Activated CD4-positive, alpha-beta memory T cell treated with anti-CD3 and anti-CD28 coated beads, Interleukin-2, amount 10 ng/mL, durations not matched to agents 7 days and 5 days (primary cell): ENCODE measurements around the gene LPCAT1. TPM values are rescaled to one million over a fixed set of nuclear protein-coding genes. Genes with fewer than 3 reads are reported as not detected.
"Not testable (repeated sequence)": the region's sequence is repeated elsewhere in the genome, so short reads cannot be mapped to it uniquely, and the experiment has no call there.

ENCODE experiments used
- CTCF ChIA-PET: fragments of 350-600 bp; sonication (Branson Sonifier 250); formaldehyde crosslinking; loops from one replicate; lab custom pipeline; 2021; ENCODE audit warnings: antibody characterized with exemption, inconsistent platforms; lab: Charles Lee
- POLR2A ChIA-PET: fragments of 350-600 bp; sonication (Branson Sonifier 250); formaldehyde crosslinking; loops from one replicate; lab custom pipeline; 2021; ENCODE audit warnings: antibody characterized with exemption; lab: Charles Lee
- DNase-seq: peaks from one replicate; pipeline ENCODE4 v3.0.0-alpha.2; 2020
- H3K27ac Mint-ChIP-seq: one replicate; pipeline ENCODE4 v1.8.0; 2021; ENCODE audit warnings: mild to moderate bottlenecking, mixed read lengths
- H3K27me3 Mint-ChIP-seq: one replicate; pipeline ENCODE4 v1.8.0; 2021; ENCODE audit warnings: mixed read lengths
- H3K36me3 Mint-ChIP-seq: one replicate; pipeline ENCODE4 v1.8.0; 2021; ENCODE audit warnings: low read depth, mixed read lengths
- H3K4me1 Mint-ChIP-seq: one replicate; pipeline ENCODE4 v1.8.0; 2021; ENCODE audit warnings: mixed read lengths
- H3K4me3 Mint-ChIP-seq: one replicate; pipeline ENCODE4 v1.8.0; 2021; ENCODE audit warnings: mild to moderate bottlenecking, mixed read lengths
- H3K9me3 Mint-ChIP-seq: one replicate; pipeline ENCODE4 v1.8.0; 2021; ENCODE audit warnings: mixed read lengths
- total RNA-seq, 2 experiments: library from RNA; stranded (reverse); gene quantifications; one replicate each; pipeline ENCODE4 v1.2.3, GENCODE V29; 2021

LPCAT1 gene
- total RNA-seq, 2 experiments from 2014 or later = 68.7 to 71.4 TPM

DNA sequence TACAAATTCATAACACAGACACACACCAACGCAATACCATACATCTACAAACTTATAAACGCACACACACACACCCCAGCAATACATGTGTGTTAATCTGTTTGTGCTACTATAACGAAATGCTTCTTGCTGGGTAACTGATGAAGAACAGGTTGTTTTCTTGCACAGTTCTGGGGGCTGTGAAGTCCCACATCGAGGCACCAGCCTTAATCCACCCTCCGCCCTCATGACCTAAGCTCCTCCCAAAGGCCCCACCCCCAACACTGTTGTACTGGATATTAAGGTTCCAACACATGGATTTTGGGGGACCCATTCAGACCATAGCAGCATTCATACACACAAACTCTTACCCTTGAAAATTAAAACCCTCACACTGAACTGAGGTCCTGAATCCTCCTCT is 38.8 kb upstream of the LPCAT1 start:
- no peaks in the 10 kb centered on the region for H3K36me3 Mint-ChIP-seq
- POLR2A ChIA-PET = no interaction called here
- H3K4me1 Mint-ChIP-seq = no peaks in the 10 kb centered on the region
- no peaks in the 10 kb centered on the region for H3K9me3 Mint-ChIP-seq
- H3K27ac Mint-ChIP-seq = no peak overlapping the region
- H3K4me3 Mint-ChIP-seq = no peak overlapping the region
- CTCF ChIA-PET = no interaction called here
- peaks cover 13% of the 10 kb centered on the region for H3K27me3 Mint-ChIP-seq
- DNase-seq = no peak

DNA sequence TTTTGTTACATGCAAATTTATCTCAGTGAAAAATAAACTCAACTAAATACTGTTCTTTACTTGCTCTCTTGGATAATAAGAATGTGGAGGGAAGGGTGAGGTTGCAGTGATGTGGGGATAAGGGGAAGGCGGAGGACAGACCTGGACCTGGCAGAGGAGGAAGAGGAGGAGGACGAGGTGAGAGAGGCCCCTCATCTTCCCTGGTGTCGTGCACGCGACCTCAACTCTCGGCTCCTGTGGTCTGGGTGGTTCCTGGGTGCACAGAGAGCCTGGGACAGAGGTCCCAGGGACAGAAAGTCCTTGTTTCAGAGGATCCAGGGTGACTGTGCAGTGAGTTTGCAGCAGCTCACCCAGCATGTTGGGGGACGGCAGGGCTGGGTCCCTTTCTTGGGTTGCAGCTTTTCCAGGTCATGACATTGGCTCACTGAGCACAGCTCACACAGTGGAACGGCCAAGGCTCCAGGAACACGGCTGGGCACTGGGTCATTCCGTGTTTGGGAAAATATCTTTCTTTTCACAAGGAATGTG is 37.7 kb upstream of the LPCAT1 start:
- peaks cover 13% of the 10 kb centered on the region for H3K27me3 Mint-ChIP-seq
- no peak for DNase-seq
- H3K27ac Mint-ChIP-seq = no peak overlapping the region
- H3K36me3 Mint-ChIP-seq = no peaks in the 10 kb centered on the region
- ChIA-PET POLR2A (no interaction called here), CTCF (no interaction called here)
- no peak overlapping the region for H3K4me3 Mint-ChIP-seq
- H3K4me1 Mint-ChIP-seq = no peaks in the 10 kb centered on the region
- no peaks in the 10 kb centered on the region for H3K9me3 Mint-ChIP-seq

DNA sequence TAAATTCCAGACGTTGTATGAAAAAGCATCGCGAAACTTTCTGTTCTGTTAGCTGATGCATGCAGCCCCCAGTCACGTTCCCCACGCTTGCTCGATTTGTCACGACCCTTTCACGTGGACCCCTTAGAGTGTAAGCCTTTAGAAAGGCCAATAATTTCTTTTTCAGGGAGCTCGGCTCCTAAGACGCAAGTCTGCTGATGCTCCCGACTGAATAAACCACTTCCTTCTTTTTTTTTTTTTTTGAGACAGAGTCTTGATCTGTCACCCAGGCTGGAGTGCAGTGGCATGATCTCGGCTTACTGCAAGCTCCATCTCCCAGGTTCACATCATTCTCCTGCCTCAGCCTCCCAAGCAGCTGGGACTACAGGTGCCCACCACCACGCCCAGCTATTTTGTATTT is 36.7 kb upstream of the LPCAT1 start:
- H3K36me3 Mint-ChIP-seq, H3K27ac Mint-ChIP-seq, DNase-seq, H3K9me3 Mint-ChIP-seq, POLR2A ChIA-PET, H3K4me3 Mint-ChIP-seq, H3K4me1 Mint-ChIP-seq: not testable (repeated sequence)
- CTCF ChIA-PET = interaction anchor here (0.9 kb wide), 1 partner anchor 93 kb away, joined by 3 read pairs; no protein-coding TSS in a partner anchor
- H3K27me3 Mint-ChIP-seq = peaks cover 13% of the 10 kb centered on the region

DNA sequence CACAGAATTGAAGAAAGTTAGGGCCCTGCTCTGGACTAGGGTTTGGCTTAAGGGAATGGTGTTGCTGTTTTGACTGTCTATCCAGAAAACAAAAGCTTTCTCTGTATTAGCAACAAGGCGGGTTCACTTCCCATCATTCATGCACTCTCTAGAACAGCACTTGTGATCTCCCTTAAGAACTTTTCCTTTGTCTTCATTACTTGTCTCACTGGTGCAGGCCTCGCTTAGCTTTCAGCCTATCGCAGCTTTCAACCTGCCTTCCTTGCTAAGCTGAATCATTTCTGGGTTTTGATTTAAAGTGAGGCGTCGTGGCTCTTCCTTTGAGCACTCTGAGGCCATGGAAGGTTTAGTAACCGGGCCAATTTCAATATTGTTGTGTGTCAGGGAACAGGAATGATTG is 35.2 kb upstream of the LPCAT1 start:
- Mint-ChIP-seq H3K36me3 (no peaks in the 10 kb centered on the region), H3K9me3 (no peaks in the 10 kb centered on the region), H3K27ac (no peak overlapping the region), H3K4me1 (no peaks in the 10 kb centered on the region), H3K27me3 (peaks cover 13% of the 10 kb centered on the region), H3K4me3 (no peak overlapping the region)
- ChIA-PET CTCF (interaction anchor here (1.3 kb wide), 1 partner anchor 86 kb away, joined by 3 read pairs; no protein-coding TSS in a partner anchor), POLR2A (no interaction called here)
- DNase-seq = no peak

DNA sequence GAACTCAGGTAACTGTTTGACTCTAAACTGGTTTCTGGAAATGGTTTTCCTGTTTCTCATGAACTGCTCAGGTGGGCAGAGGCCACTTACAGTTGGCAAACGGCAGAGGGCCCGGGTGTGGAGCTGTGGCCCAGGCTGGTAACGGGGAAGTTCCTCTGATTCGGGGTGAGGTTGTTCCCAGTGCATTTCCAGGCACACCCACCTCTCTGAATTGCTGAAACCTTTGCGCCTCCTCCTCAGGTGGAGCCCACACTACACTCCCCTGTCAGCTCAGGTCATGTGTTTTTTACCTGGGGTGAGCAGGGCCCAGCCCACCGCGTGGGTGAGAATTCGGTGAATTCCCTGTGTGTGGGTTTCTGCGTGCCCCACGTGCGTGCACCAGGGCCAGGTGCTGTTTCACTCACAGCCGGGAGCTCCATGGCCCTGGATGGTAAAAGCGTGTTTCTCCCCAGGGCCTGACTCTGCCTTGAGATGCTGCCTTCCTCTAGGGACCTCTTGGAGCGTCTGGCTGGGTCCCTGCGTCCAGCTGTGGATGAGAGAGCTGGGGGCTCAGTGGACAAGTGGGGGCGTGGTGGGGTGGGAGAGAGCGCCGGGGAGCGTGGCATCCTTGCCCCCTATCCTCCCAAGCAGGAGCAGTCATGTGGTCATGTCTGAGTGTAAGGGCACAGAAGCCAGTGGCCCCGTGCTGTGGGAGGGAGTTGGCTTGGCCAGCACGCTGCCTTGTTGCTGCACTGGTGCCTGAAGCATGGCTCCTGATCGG is 33.5 kb upstream of the LPCAT1 start:
- peaks cover 12% of the 10 kb centered on the region for H3K27me3 Mint-ChIP-seq
- no peaks in the 10 kb centered on the region for H3K36me3 Mint-ChIP-seq
- no peaks in the 10 kb centered on the region for H3K4me1 Mint-ChIP-seq
- CTCF ChIA-PET = interaction anchor here (1.3 kb wide), 1 partner anchor 88 kb away, joined by 3 read pairs; no protein-coding TSS in a partner anchor
- no peak for DNase-seq
- H3K4me3 Mint-ChIP-seq = no peak overlapping the region
- POLR2A ChIA-PET = no interaction called here
- no peak overlapping the region for H3K27ac Mint-ChIP-seq
- no peaks in the 10 kb centered on the region for H3K9me3 Mint-ChIP-seq

DNA sequence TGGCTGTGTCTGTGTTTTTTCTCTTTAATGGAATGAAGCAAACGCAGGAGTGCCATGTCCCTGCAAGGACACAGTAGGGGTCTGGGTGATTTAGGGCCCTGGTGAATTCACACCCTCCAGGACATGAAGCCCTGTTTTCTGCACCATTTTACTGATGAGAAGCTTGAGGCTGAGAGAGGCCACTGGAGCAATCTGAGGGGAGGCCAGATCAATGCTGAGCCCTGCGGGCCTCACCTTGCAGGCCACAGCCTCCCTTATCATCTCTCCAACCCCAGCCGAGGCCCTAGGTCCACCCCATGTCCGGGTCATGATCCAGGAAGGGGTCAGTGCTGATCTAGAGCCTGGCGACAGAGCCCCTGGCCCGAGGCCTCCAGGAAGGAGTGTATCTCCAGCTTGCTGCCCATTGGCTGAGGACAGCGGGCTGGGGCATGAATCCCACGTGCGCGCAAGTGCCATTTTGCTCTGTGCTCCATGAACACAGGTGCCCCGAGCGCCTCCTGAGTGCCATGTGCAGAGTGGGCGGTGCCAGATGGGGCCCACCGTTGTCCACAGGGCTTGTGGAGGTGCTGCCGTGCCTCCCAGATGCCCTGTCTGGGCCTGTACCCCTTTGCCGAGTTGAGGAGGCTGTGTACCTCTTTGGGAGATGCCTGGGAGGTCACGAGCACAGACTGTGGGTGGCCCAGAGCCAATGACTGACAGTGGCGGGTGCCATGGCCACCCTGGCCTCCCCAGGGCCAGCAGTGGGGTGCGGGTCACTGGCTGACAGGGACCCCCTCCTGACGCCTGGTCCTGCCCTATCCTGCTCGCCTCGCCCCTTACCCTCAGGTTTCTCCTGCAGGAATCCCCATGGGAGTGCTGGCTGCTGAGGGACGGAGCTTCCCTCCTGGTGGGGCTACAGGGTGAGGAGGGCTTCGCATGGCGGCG is 32.3 kb upstream of the LPCAT1 start:
- Mint-ChIP-seq H3K4me1 (no peaks in the 10 kb centered on the region), H3K27ac (no peak overlapping the region), H3K4me3 (no peak overlapping the region), H3K27me3 (peaks cover 7% of the 10 kb centered on the region), H3K36me3 (no peaks in the 10 kb centered on the region), H3K9me3 (no peaks in the 10 kb centered on the region)
- CTCF ChIA-PET = no interaction called here
- DNase-seq = peak; percentile 13
- POLR2A ChIA-PET = no interaction called here

DNA sequence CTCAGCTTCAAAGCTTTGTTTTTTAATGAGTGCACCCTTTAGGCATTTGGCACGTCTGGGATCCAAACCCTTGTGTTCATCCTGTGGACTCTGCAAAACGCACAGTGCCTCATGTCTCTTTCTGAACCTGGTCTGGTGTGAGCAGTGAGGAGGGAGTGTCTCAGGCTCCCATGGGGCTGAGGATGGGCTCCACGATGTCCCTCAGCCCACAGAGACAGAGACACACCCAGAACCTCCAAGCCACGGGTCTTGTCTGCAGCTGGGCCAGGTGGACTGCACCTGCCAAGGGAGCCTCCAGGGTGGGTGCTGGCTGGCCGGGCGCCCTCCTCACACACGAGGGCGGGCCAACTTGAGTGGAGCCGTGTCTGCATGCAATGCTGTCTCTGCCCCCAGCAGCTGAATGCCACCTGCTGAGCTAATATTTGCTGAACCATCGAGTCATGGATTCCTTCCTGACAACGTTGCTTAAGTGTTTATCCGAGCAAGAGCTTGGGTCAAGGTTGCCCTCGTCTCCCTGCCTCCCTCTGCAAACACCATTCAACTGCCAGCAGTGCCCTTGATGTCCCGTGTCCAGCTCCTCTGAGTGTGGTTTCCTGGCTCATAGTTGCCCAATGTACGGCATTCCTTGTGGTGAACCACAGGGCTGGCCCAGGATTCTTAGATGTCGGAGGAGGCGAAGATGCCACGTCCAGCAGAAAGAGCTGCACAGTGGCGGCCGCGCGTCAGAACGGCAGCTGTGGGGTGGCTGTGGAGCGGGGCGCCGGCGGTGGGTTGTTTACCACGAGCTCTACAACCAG is 31.4 kb upstream of the LPCAT1 start:
- no peak overlapping the region for H3K27ac Mint-ChIP-seq
- POLR2A ChIA-PET = no interaction called here
- CTCF ChIA-PET = no interaction called here
- DNase-seq = peak; percentile 10
- H3K9me3 Mint-ChIP-seq = no peaks in the 10 kb centered on the region
- no peaks in the 10 kb centered on the region for H3K4me1 Mint-ChIP-seq
- peaks cover 2% of the 10 kb centered on the region for H3K27me3 Mint-ChIP-seq
- no peak overlapping the region for H3K4me3 Mint-ChIP-seq
- H3K36me3 Mint-ChIP-seq = no peaks in the 10 kb centered on the region

DNA sequence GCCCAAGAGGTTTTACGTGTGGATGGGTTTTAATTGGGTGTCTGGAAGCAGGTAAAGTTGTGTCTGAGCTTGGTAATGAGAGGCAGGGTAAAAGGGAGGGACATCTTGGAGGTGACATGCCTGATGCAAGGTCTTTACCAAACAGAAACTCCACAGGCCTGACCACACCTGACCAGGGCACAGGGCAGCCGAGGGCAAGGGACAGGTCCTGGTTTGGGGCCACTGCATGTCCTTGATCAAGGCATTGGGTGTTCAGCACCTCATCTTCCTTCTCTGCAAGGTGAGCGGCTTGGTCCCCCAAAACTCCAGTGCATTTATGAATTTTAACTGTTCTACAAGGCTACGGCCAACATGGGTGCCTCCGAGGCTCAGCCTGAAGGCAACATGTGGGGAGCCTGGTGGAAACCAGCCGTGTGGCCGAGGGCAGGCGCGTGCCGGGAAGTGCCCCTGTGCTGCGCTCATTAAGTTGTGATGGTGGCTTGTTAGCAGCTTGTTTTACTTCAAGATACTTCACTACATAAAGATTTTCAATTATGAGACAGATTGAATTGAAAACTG is 30.7 kb upstream of the LPCAT1 start:
- H3K4me1 Mint-ChIP-seq = no peaks in the 10 kb centered on the region
- H3K27ac Mint-ChIP-seq = no peak overlapping the region
- peak; percentile 6 for DNase-seq
- no peak overlapping the region for H3K4me3 Mint-ChIP-seq
- no peaks in the 10 kb centered on the region for H3K9me3 Mint-ChIP-seq
- ChIA-PET POLR2A (no interaction called here), CTCF (no interaction called here)
- H3K36me3 Mint-ChIP-seq = no peaks in the 10 kb centered on the region
- peaks cover 2% of the 10 kb centered on the region for H3K27me3 Mint-ChIP-seq

DNA sequence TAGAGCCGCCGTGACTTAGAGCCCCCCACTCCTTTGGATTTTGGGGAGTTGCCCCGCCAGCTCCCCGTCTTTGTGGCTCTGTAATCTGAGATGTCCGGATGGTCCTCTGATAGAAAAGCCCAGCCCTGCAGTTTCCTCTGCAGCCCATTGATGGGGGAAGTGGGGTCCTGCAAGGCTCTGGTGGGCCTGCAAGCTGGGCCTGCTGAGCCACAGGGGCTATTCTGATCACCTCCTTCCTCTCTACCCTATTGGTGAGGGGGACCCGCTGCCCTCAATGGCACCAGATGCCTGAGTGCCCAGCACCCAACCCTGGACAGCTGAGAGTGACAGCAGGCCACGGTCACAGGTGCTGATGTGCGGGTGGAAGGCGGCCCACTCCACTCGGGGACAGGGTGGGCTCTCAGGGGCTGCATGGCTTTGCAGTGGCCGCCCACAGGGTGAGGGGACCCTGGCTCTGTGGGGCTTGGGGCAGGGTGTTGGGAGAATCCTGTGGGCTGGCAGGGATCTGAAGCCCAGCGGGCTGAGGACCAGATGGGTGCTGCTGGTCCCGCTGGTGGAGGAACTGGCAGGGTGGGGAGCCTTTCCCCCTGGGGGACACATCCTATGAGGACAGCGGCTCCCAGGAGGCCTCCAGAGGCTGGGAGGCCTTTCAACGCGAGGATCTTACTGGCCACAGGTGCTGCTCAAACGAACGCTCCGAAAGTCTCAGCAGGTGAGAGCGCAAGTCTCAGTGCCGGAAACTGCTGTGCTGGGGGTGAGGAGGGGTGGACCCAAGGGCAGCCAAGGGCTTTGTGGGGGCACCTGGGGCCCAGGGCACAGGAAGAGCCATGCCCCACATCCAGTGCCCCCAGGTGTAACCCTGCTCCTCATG is 30.0 kb upstream of the LPCAT1 start:
- ChIA-PET CTCF (no interaction called here), POLR2A (no interaction called here)
- H3K36me3 Mint-ChIP-seq = no peaks in the 10 kb centered on the region
- no peak overlapping the region for H3K4me3 Mint-ChIP-seq
- no peaks in the 10 kb centered on the region for H3K9me3 Mint-ChIP-seq
- H3K27ac Mint-ChIP-seq = no peak overlapping the region
- no peaks in the 10 kb centered on the region for H3K4me1 Mint-ChIP-seq
- H3K27me3 Mint-ChIP-seq = no peaks in the 10 kb centered on the region
- peak; percentile 6 for DNase-seq

DNA sequence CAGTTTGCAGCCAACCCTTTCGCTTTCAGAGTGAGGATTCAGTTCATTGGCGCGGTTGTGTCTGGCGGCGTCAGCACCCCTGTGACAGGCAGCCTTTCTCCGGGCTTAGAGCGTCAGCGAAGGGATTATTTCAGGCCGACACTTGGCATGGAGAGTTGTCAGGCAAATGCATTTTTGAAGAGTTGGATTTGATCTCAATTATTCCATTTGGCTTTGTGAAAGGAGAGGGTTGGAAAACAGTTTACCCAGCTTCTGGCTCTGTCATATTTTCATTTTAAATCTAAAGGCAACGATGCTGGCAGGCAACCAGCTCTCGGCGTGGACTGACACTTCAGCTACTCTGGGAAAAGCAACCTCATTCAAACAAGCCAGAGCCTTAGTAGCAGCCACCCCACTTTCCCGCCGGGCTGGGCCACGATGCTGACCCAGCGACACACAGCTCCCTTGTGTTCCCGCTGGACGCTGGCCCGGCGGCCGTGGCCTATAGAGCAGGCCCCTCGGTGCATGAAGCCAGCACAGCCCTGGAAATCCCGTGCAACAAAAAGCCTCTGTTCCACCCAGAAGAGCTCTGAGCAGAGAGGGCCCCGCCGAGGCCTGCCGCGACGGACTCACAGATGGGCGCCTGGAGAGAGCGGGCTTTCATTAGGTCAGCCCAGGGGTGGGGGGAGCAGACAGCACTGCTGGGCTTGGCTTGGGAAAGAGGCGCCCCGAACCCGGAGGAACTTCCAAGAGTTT is 28.9 kb upstream of the LPCAT1 start:
- Mint-ChIP-seq H3K9me3 (no peaks in the 10 kb centered on the region), H3K4me3 (no peak overlapping the region), H3K36me3 (no peaks in the 10 kb centered on the region), H3K27me3 (no peaks in the 10 kb centered on the region), H3K4me1 (no peaks in the 10 kb centered on the region), H3K27ac (no peak overlapping the region)
- ChIA-PET CTCF (no interaction called here), POLR2A (no interaction called here)
- peak; percentile 10 for DNase-seq

DNA sequence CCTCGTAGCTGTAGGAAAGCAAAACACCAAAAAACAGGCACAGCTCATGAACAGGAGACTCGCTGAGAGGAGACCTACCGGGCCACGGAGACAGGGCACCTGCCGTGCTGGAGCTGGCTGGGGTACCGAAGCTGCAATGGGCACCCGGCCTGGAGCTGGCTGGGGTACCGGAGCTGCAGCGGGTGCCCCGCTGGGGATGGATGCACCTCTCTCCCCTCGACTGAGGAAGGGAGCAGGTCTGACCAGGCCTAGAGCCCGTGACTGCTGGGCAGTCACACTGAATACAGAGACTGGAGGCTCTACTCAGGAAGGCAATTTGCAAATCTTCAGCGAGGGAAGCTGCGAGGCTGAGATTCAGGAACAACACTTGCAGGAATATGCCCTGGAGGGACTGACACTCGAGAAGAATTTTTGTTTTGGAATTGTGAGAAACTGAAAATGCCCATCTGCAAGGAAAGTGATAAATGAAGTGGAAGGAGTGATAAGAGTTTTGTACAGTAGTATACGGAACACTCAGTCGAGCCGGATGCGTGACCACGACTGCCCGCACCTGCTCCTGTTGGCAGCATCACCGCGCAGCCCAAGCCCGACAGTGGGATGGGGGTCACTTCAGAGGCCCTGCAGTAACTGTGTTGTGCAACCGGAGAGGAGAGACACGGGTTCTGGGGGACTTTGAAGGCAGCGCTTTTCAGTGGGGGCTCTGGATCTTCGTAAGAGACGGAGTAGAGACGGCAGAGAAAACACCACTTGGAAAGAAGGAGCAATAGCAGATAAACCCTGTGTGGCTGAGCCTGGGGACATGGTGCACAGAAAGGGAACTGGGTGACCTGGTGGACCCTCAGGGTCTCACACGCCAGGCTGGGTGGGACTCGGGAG is 27.9 kb upstream of the LPCAT1 start:
- Mint-ChIP-seq H3K4me3 (no peak overlapping the region), H3K9me3 (no peaks in the 10 kb centered on the region), H3K27ac (no peak overlapping the region), H3K27me3 (no peaks in the 10 kb centered on the region), H3K36me3 (no peaks in the 10 kb centered on the region), H3K4me1 (no peaks in the 10 kb centered on the region)
- ChIA-PET CTCF (no interaction called here), POLR2A (no interaction called here)
- DNase-seq = peak; percentile 11
